GM12878 (cell line): ENCODE data around the gene GRM7. TPM values are rescaled to one million over a fixed set of nuclear protein-coding genes. Genes with fewer than 3 reads are reported as not detected.

Experiments used
- ATAC-seq: fragments of 200-7000 bp; cut with Tn5 transposase; 3 replicates; pipeline ENCODE4 v1.9.1; 2020; ENCODE audit warnings: mild to moderate bottlenecking, moderate library complexity
- BruUV-seq: library from RNA; stranded (reverse); fragments of 400-500 nt; replicated peaks from 2 replicates; lab custom pipeline; 2021; lab: Mats Ljungman, UMichigan
- CTCF ChIA-PET: fragments of 300-600 bp; sonication (Branson Sonifier 250); formaldehyde crosslinking; extraction: SDS; loops from one replicate; lab custom pipeline; 2021; ENCODE audit warnings: inconsistent platforms; lab: Yijun Ruan, JAX
- POLR2A ChIA-PET: fragments of 350-600 bp; formaldehyde crosslinking; extraction: SDS; loops from one replicate; lab custom pipeline; 2021; ENCODE audit warnings: inconsistent platforms; lab: Charles Lee
- RAD21 ChIA-PET: fragments of 300-600 bp; sonication (Branson Sonifier 250); formaldehyde crosslinking; loops from one replicate; lab custom pipeline; 2023; ENCODE audit warnings: antibody characterized with exemption; ENCODE audit not compliant: unreplicated experiment; lab: Charles Lee
- SMC1A ChIA-PET: fragments of 300-600 bp; sonication (Branson Sonifier 250); formaldehyde crosslinking; loops from one replicate; lab custom pipeline; 2023; ENCODE audit not compliant: unreplicated experiment, uncharacterized antibody; lab: Charles Lee
- DNase-seq: peaks from one replicate; pipeline ENCODE4 v3.0.0-alpha.2; 2011; ENCODE audit warnings: low read depth, low spot score
- FAIRE-seq: peaks from 3 replicates; lab custom pipeline; 2011; peaks lifted over from hg19 to GRCh38; lab: Jason Lieb, UNC
- H2AFZ ChIP-seq: 2 replicates; pipeline ENCODE4 v1.6.0; 2011; ENCODE audit warnings: low read depth, low read length, control low read depth; ENCODE audit not compliant: control insufficient read depth
- H3K27ac ChIP-seq: 2 replicates; pipeline ENCODE4 v1.5.1; 2011; ENCODE audit warnings: control low read depth; ENCODE audit not compliant: control insufficient read depth, insufficient read depth
- H3K27me3 ChIP-seq, 2 experiments: replicated peaks in 1 of 2; 2 replicates each; pipeline versions ENCODE4 v1.6.0 to v1.6.1; 2011; ENCODE audit warnings: low read length in 1 of 2; ENCODE audit not compliant: control insufficient read depth in 2 of 2, insufficient read depth in 2 of 2
- H3K36me3 ChIP-seq, 2 experiments: 2 replicates each; pipeline ENCODE4 v1.5.1; 2011; ENCODE audit warnings: low read length in 1 of 2; ENCODE audit not compliant: control insufficient read depth in 2 of 2, insufficient read depth in 2 of 2
- H3K4me1 ChIP-seq: 2 replicates; pipeline ENCODE4 v1.6.1; 2011; ENCODE audit warnings: mild to moderate bottlenecking, low read length, moderate library complexity, mixed read lengths; ENCODE audit not compliant: control insufficient read depth, insufficient read depth
- H3K4me2 ChIP-seq: 2 replicates; pipeline ENCODE4 v1.6.0; 2011; ENCODE audit warnings: control low read depth; ENCODE audit not compliant: control insufficient read depth, insufficient read depth
- H3K4me3 ChIP-seq: fragments of 200-600 bp; sonication (generic); 2 replicates; pipeline ENCODE4 v1.5.1; 2016
- H3K79me2 ChIP-seq: 2 replicates; pipeline ENCODE4 v1.6.0; 2011; ENCODE audit warnings: low read length; ENCODE audit not compliant: control insufficient read depth, insufficient read depth
- H3K9ac ChIP-seq: 2 replicates; pipeline ENCODE4 v1.8.0; 2011; ENCODE audit warnings: low read length, control low read depth, mixed read lengths; ENCODE audit not compliant: control insufficient read depth, insufficient read depth
- H3K9me3 ChIP-seq: replicated peaks from 3 replicates; pipeline ENCODE4 v1.5.1; 2011; ENCODE audit warnings: mild to moderate bottlenecking, low read length; ENCODE audit not compliant: control insufficient read depth, insufficient read depth
- H4K20me1 ChIP-seq: 2 replicates; pipeline ENCODE4 v1.6.0; 2011; ENCODE audit not compliant: control insufficient read depth, insufficient read depth
- CEBPZ ChIP-seq: fragments of 150-350 bp; IDR thresholded peaks from 2 replicates; pipeline ENCODE4 v1.6.1; 2016; ENCODE audit warnings: low read depth, low read length
- SKIL ChIP-seq: fragments of 450-650 bp; IDR thresholded peaks from 2 replicates; pipeline ENCODE4 v1.6.1; 2017; ENCODE audit warnings: mild to moderate bottlenecking, low read depth, inconsistent platforms; ENCODE audit not compliant: poor library complexity, severe bottlenecking
- SP1 ChIP-seq: IDR thresholded peaks from one replicate; pipeline ENCODE4 v1.6.1; 2011; ENCODE audit warnings: low read depth, low read length
- WGBS: methylation state at CpG from one replicate; pipeline ENCODE4 v1.1.6; 2016; ENCODE audit warnings: low lambda C conversion rate; ENCODE audit not compliant: insufficient replicate concordance, insufficient coverage; ENCODE audit errors: missing lambda C conversion rate; 5-methylcytosine and 5-hydroxymethylcytosine counted together
- in situ Hi-C: fragments of 300-500 bp; cut with MboI; formaldehyde crosslinking; loops from 9 replicates; pipeline ENCODE4 v1.14.3; 2018; ENCODE audit warnings: mixed read lengths
- intact Hi-C: fragments of 100-400 bp; cut with micrococcal nuclease; formaldehyde crosslinking; loops from one replicate; pipeline ENCODE4 v1.14.2; 2022; ENCODE audit not compliant: unreplicated experiment
- polyA plus RNA-seq, 11 experiments: library from polyadenylated mRNA; depleted of rRNA in 4 of 11; unstranded in 6 of 11; stranded (reverse) in 5 of 11; fragments of >200 nt; fragmentation: Nextera tagmentation in 4 of 11; fragmentation: Illumina TruSeq in 1 of 11; extraction: Ambion mirVana in 4 of 11; extraction: Trizol in 1 of 11; gene quantifications; 1 replicate in 1 of 11; 2 replicates in 10 of 11; pipeline versions ENCODE4 v1.2.1 to v1.2.3, GENCODE V29; 2011 to 2016; ENCODE audit warnings: inconsistent platforms in 2 of 11, missing spikeins in 2 of 11, low read depth in 1 of 11
- total RNA-seq, 4 experiments: library from RNA; depleted of rRNA in 3 of 4; stranded (reverse); fragments of >200 nt in 3 of 4; fragmentation: Illumina TruSeq in 1 of 4; extraction: Trizol in 1 of 4; gene quantifications; 2 replicates each; pipeline versions ENCODE4 v1.2.1 to v1.2.3, GENCODE V29; 2013 to 2021

The GRM7 gene
- total and polyA plus RNA-seq, 10 of the 15 experiments (the other 5 are each of a cell fraction or from before 2014, with no cell fraction given): not detected

- no peaks in the 10 kb centered on the region for H3K36me3 ChIP-seq
- RAD21 ChIA-PET: no interaction called here
- no peaks in the 10 kb centered on the region for H3K79me2 ChIP-seq
- no peak overlapping the region for H3K27ac ChIP-seq
- no peak overlapping the region for H2AFZ ChIP-seq
- H3K27me3 ChIP-seq: no peaks in the 10 kb centered on the region
- TF ChIP-seq SKIL: no peak
- TF ChIP-seq SP1: no peak
- TF ChIP-seq CEBPZ: no peak
- POLR2A ChIA-PET: no interaction called here
- ATAC-seq (no peak), FAIRE-seq (no peak), DNase-seq (no peak)
- H3K4me2 ChIP-seq: no peak overlapping the region
- SMC1A ChIA-PET: interaction anchor here (0.7 kb wide), 1 partner anchor 1867 kb away, joined by 3 read pairs; no protein-coding TSS in a partner anchor
- no peaks in the 10 kb centered on the region for H3K9me3 ChIP-seq
- 0% methylated on average over 1 of the region's 1 CpG for WGBS
- intact Hi-C loops (no loop called here), in situ Hi-C loops (no loop called here)
- CTCF ChIA-PET: interaction anchor here (0.9 kb wide), 1 partner anchor 11 kb away, joined by 3 read pairs; no protein-coding TSS in a partner anchor
- no peak overlapping the region for H3K4me3 ChIP-seq
- no TSS peak for BruUV-seq
- no peaks in the 10 kb centered on the region for H4K20me1 ChIP-seq
- H3K9ac ChIP-seq: no peak overlapping the region
- no peaks in the 10 kb centered on the region for H3K4me1 ChIP-seq
These were observed 214.2 kb downstream of the GRM7 start for GRCh38 chr3:7075117-7075516.
